Kidney epithelial cell (primary cell): ENCODE results near the gene DPCD. TPM values are rescaled to one million over a fixed set of nuclear protein-coding genes. Genes with fewer than 3 reads are reported as not detected.

Source experiments
- DNase-seq: peaks from one replicate; pipeline ENCODE4 v3.0.0-alpha.2; 2010; ENCODE audit warnings: low read depth
- H3K27me3 ChIP-seq: 2 replicates; pipeline ENCODE4 v1.6.0; 2011; ENCODE audit warnings: low read length; ENCODE audit not compliant: control insufficient read depth, insufficient read depth
- H3K36me3 ChIP-seq: 2 replicates; pipeline ENCODE4 v1.5.1; 2011; ENCODE audit warnings: low read length; ENCODE audit not compliant: control insufficient read depth, insufficient read depth
- H3K4me3 ChIP-seq: 2 replicates; pipeline ENCODE4 v1.5.1; 2011; ENCODE audit warnings: low read depth, mild to moderate bottlenecking, control low read depth, low read length
- total RNA-seq: library from RNA; depleted of rRNA; stranded (reverse); fragments of >200 nt; gene quantifications from 2 replicates; pipeline ENCODE4 v1.2.3, GENCODE V29; 2015
- TF ChIP-seq, protein P1 (sequence below): IDR thresholded peaks from 2 replicates; pipeline ENCODE4 v1.5.1; 2011; ENCODE audit warnings: mild to moderate bottlenecking, moderate library complexity, low read length, control low read depth, inconsistent platforms; ENCODE audit not compliant: insufficient read depth, poor library complexity, severe bottlenecking

DPCD gene
- total RNA-seq, 1 donor from 2014 or later, result 51.4 TPM

DNA sequence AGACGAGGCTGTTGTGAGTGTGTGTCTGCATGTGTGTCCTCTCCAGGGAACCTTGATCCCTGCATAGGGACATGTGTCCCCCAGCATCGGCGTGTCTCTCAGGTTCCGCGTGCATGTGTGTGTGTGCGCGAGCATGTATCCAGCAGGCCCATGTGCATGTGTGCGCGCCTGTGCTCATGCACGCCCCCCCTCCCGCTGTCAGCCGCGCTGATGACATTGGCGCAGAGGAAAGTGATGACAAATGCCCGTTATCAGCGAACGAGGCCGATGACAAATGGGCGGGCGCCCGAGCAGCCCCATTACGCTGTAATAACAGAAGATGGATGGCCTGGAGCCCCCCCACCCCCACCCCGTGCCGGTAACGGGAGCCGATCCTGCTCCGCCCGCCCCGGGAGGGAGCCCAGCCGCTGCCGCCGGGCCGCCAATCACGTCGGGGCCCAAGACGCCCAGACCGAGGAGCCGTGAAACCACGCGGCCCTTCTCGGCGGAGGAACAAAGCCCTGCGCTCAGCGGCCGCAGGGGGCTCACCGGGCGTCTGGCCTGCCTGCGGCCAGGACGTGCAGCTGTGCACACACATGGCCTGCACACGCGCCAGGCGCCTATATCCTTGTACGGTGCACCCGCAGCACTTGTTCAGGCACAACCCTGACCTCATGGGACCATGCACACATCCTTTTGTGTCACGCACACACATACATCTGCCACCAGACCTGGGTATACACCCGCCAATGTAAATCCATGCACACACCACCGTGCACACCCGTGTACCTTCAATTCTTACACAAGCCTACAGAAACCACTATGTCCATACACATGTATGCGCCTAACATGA is 21.6 kb upstream of the DPCD start:
- peaks cover 70% of the 10 kb centered on the region for H3K27me3 ChIP-seq
- TF ChIP-seq, protein P1, sequence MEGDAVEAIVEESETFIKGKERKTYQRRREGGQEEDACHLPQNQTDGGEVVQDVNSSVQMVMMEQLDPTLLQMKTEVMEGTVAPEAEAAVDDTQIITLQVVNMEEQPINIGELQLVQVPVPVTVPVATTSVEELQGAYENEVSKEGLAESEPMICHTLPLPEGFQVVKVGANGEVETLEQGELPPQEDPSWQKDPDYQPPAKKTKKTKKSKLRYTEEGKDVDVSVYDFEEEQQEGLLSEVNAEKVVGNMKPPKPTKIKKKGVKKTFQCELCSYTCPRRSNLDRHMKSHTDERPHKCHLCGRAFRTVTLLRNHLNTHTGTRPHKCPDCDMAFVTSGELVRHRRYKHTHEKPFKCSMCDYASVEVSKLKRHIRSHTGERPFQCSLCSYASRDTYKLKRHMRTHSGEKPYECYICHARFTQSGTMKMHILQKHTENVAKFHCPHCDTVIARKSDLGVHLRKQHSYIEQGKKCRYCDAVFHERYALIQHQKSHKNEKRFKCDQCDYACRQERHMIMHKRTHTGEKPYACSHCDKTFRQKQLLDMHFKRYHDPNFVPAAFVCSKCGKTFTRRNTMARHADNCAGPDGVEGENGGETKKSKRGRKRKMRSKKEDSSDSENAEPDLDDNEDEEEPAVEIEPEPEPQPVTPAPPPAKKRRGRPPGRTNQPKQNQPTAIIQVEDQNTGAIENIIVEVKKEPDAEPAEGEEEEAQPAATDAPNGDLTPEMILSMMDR, result no peak
- no peak for DNase-seq
- H3K36me3 ChIP-seq, result no peaks in the 10 kb centered on the region
- H3K4me3 ChIP-seq, result no peak overlapping the region

DNA sequence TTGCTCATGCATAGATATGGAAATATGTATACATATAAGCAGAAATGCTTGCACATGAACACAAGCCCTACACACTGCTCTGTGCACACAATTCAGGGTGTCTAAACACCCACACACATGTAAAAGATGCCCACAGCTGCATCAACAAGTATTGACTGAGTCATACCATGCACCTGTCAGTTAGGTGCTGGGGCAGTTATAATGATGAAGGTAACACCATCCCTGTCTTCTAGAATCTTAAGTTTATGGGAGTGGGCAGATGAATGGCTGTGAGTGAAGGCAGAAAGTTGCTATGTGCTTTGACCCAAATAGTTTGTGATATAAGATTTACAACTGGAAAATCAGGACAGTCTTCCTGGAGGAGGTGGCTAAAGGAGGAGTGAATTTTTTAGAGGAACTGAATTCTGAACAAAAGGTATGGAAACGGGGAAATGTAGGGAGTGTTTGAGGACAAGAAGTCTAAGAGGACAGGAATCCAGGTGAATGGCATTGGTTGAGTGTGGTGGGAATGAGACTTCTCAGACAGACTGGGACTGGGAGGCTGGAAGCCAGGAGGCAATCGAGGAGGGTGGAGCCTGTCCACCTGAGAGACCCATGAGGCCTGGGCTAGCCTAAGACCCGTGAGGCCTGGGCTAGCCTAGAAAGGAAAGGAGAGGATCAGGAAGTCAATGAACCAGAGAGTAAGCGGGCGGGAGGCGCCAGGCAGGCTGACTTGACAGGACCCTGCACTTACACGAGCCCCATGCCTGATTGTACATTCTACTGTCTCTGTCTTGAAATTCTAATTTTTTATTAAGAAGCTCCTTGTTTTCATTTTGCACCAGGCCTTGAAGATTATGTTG is 20.7 kb upstream of the DPCD start:
- Histone ChIP-seq H3K4me3 (no peak overlapping the region), H3K27me3 (peaks cover 74% of the 10 kb centered on the region), H3K36me3 (no peaks in the 10 kb centered on the region)
- no peak for DNase-seq
- TF ChIP-seq, protein P1, result no peak

DNA sequence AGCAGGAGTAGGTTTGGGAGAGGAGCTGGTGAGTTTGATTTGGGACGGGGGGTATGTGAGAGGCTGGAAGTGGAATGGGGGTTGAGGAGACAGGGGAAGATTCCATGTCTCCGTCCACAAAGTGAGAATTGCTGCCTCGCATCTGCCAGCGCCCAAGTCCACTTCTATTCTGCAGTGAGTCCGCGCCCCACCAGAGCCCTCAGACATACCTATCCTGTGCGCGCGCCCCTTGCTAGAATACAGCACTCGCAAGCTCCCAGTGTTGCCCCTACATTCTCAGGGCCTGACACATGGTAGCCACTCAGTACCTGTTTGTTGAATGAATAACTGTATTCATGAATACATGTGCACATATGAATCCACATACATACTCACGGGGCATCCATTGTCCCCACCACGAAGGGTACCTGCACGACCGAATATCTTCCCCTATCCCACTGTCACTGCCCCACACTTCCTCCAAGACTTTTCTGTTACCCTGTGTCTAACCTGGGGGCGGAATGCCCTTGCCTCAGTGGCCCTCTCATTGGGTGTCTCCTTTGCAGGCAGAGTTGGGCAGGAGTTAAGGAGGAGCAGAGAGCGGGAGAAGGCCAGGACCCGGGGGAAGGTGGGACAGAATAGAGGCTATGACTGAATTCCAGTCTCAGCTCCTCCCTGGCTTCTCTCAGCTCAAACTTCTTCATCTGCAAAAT is 19.9 kb upstream of the DPCD start:
- no peaks in the 10 kb centered on the region for H3K36me3 ChIP-seq
- H3K4me3 ChIP-seq, result no peak overlapping the region
- DNase-seq, result no peak
- H3K27me3 ChIP-seq, result peaks cover 73% of the 10 kb centered on the region
- TF ChIP-seq, protein P1, result no peak

DNA sequence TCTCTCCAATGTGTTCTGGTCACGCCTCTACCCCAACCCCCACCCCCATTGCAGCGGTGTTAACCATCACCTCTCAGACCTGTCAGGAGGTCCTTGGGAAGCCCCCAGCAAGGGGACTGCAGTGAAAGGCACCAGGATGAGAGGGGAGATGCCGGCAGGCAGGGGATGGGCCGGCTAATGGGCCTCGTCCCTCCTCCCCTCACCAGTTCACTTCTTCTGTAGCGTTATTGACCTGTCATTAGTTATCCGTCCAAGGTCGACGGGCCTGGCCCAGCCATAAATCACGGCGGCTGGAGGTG is 18.8 kb upstream of the DPCD start:
- H3K27me3 ChIP-seq, result peaks cover 79% of the 10 kb centered on the region
- H3K36me3 ChIP-seq, result no peaks in the 10 kb centered on the region
- no peak for DNase-seq
- no peak overlapping the region for H3K4me3 ChIP-seq
- TF ChIP-seq, protein P1, result no peak

DNA sequence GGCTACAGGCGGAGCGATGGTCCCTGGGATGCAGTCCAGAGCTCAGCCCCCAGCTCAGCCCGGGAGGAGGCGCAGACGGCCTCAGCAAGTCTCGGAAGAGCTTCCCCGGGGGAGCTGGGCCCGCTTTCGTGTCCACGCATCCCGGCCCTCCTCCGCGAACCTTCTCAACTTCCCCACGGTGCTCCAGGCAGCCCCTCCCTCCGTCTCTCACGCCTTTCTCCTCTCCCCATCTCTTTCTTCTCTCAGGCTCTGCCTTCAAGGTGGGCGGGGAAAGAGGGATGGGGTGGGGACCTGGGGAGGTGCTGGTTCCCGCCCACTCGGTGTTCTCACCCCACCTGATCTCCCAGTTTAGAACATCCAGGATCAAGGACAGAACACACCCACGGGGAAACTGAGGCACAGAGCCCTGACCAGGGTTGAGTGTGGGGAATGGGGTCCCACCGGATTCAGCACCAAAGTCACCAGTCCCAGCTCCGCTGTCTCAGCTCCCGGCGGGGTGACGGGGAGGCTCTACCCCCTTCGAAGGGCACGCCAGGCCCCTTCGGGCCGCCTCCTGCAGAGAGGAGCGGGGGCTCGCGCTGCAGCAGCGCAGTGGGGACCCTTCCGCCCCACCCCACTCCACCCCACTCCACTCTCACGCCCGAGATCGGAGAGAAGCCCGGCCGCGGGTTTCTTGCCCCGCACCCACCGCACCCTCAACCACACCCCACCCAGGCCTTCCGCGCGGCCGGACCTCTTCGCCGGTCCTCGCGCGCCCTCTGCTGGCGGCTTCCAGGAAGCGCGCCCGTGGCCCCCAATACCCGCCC is 18.3 kb upstream of the DPCD start:
- Histone ChIP-seq H3K27me3 (peaks cover 74% of the 10 kb centered on the region), H3K36me3 (no peaks in the 10 kb centered on the region), H3K4me3 (peak overlapping the region; percentile 47)
- no peak for DNase-seq
- TF ChIP-seq, protein P1, result peak; percentile 70
